Esophagus muscularis mucosa (tissue), 4 donors: Measurements from ENCODE around the gene CBLL1.

Experiments
- CTCF ChIP-seq, 3 experiments: fragments of 200-600 bp in 2 of 3; fragments of 450-650 bp in 1 of 3; sonication (generic) in 2 of 3; IDR thresholded peaks; one replicate each; pipeline ENCODE4 v1.5.1; 2017 to 2019; ENCODE audit warnings: antibody characterized with exemption in 3 of 3, mild to moderate bottlenecking in 2 of 3, moderate library complexity in 1 of 3
- EP300 ChIP-seq: sonication (generic); formaldehyde crosslinking; IDR thresholded peaks from one replicate; pipeline ENCODE4 v1.6.1; 2017; ENCODE audit warnings: antibody characterized with exemption
- POLR2A ChIP-seq: fragments of 450-650 bp; IDR thresholded peaks from one replicate; pipeline ENCODE4 v1.6.1; 2017; ENCODE audit warnings: antibody characterized with exemption, moderate library complexity, mild to moderate bottlenecking, low read depth
- POLR2AphosphoS5 ChIP-seq, 2 donors: sonication (generic); formaldehyde crosslinking; IDR thresholded peaks; one replicate each; pipeline ENCODE4 v1.6.1; 2017; ENCODE audit warnings: antibody characterized with exemption in 2 of 2

GRCh38 chr7:107694386-107694785 lies 49.6 kb upstream of the CBLL1 start:
- TF ChIP-seq CTCF (IDR thresholded peaks at IDR 0.05) (no peak), POLR2AphosphoS5 (IDR thresholded peaks at IDR 0.05) (no peak), EP300 (no peak), POLR2A (no peak)
